WTC11 (cell line): ENCODE data around the gene IDH3A. TPM values are rescaled to one million over a fixed set of nuclear protein-coding genes. Genes with fewer than 3 reads are reported as not detected.

Source experiments
- ATAC-seq: fragments of 200-7000 bp; cut with Tn5 transposase; 2 replicates; pipeline ENCODE4 v1.10.0; 2021; ENCODE audit warnings: mild to moderate bottlenecking, moderate library complexity
- CTCF ChIA-PET: fragments of 300-600 bp; sonication (Branson Sonifier 250); formaldehyde crosslinking; loops from one replicate; lab custom pipeline; 2021; ENCODE audit warnings: antibody characterized with exemption; lab: Charles Lee
- POLR2A ChIA-PET: fragments of 350-600 bp; sonication (Branson Sonifier 250); formaldehyde crosslinking; loops from one replicate; lab custom pipeline; 2021; ENCODE audit warnings: antibody characterized with exemption; lab: Charles Lee
- DNase-seq: peaks from one replicate; pipeline ENCODE4 v3.0.0; 2021; ENCODE audit warnings: low spot score
- H3K27ac Mint-ChIP-seq: 2 replicates; pipeline ENCODE4 v1.8.0; 2021; ENCODE audit warnings: mixed read lengths
- H3K27me3 Mint-ChIP-seq: 2 replicates; pipeline ENCODE4 v1.8.0; 2021; ENCODE audit warnings: low read depth, mild to moderate bottlenecking, moderate library complexity, mixed read lengths
- H3K36me3 Mint-ChIP-seq: 2 replicates; pipeline ENCODE4 v1.8.0; 2021; ENCODE audit warnings: mixed read lengths
- H3K4me1 Mint-ChIP-seq: 2 replicates; pipeline ENCODE4 v1.8.0; 2022; ENCODE audit warnings: mixed read lengths
- H3K4me3 Mint-ChIP-seq: 2 replicates; pipeline ENCODE4 v1.8.0; 2021; ENCODE audit warnings: mild to moderate bottlenecking, moderate library complexity, mixed read lengths
- H3K9me3 Mint-ChIP-seq: 2 replicates; pipeline ENCODE4 v1.8.0; 2021; ENCODE audit warnings: mixed read lengths
- AR ChIP-seq: fragments of 250-450 bp; sonication (Bioruptor Pico); IDR thresholded peaks from 2 replicates; pipeline ENCODE4 v1.9.0; 2021; ENCODE audit warnings: mild to moderate bottlenecking
- ATF2 ChIP-seq: sonication (generic); formaldehyde crosslinking; IDR thresholded peaks from 2 replicates; pipeline ENCODE4 v1.8.1; 2022; ENCODE audit warnings: low read depth, missing genetic modification reagents, borderline replicate concordance
- E2F1 ChIP-seq: sonication (generic); formaldehyde crosslinking; IDR thresholded peaks from 2 replicates; pipeline ENCODE4 v1.8.0; 2022; ENCODE audit warnings: mild to moderate bottlenecking, missing genetic modification reagents
- ERG ChIP-seq: fragments of 250-450 bp; sonication (Bioruptor Pico); IDR thresholded peaks from 2 replicates; pipeline ENCODE4 v1.8.0; 2021; ENCODE audit warnings: mild to moderate bottlenecking
- ESRRA ChIP-seq: sonication (generic); formaldehyde crosslinking; IDR thresholded peaks from 2 replicates; pipeline ENCODE4 v1.8.1; 2022; ENCODE audit warnings: mild to moderate bottlenecking, missing genetic modification reagents, borderline replicate concordance
- ETV6 ChIP-seq: sonication (generic); formaldehyde crosslinking; IDR thresholded peaks from 2 replicates; pipeline ENCODE4 v1.8.1; 2022; ENCODE audit warnings: mild to moderate bottlenecking, missing genetic modification reagents
- FOXK1 ChIP-seq: sonication (generic); formaldehyde crosslinking; IDR thresholded peaks from 2 replicates; pipeline ENCODE4 v1.8.0; 2022; ENCODE audit warnings: mild to moderate bottlenecking, moderate library complexity, missing genetic modification reagents
- GABPB1 ChIP-seq: sonication (generic); formaldehyde crosslinking; IDR thresholded peaks from 2 replicates; pipeline ENCODE4 v1.8.1; 2023; ENCODE audit warnings: mild to moderate bottlenecking, missing genetic modification reagents
- IRF1 ChIP-seq: sonication (generic); formaldehyde crosslinking; IDR thresholded peaks from 2 replicates; pipeline ENCODE4 v1.8.0; 2023; ENCODE audit warnings: missing genetic modification reagents
- NFYB ChIP-seq: sonication (generic); formaldehyde crosslinking; conservative IDR thresholded peaks from 2 replicates; pipeline ENCODE4 v1.8.0; 2022; ENCODE audit warnings: low read depth, missing genetic modification reagents
- PRRX2 ChIP-seq: fragments of 250-450 bp; sonication (Bioruptor Pico); IDR thresholded peaks from 2 replicates; pipeline ENCODE4 v1.8.0; 2021; ENCODE audit warnings: mild to moderate bottlenecking
- RORB ChIP-seq: fragments of 250-450 bp; sonication (Bioruptor Pico); IDR thresholded peaks from 2 replicates; pipeline ENCODE4 v1.9.0; 2021; ENCODE audit warnings: mild to moderate bottlenecking
- SOX15 ChIP-seq: fragments of 250-450 bp; sonication (Bioruptor Pico); IDR thresholded peaks from 2 replicates; pipeline ENCODE4 v1.9.0; 2021; ENCODE audit warnings: mild to moderate bottlenecking
- TEAD1 ChIP-seq: sonication (generic); formaldehyde crosslinking; IDR thresholded peaks from 2 replicates; pipeline ENCODE4 v1.8.0; 2022; ENCODE audit warnings: mild to moderate bottlenecking, missing genetic modification reagents
- USF2 ChIP-seq: sonication (generic); formaldehyde crosslinking; IDR thresholded peaks from 2 replicates; pipeline ENCODE4 v1.8.1; 2023; ENCODE audit warnings: mild to moderate bottlenecking, missing genetic modification reagents, moderate library complexity
- ZMAT4 ChIP-seq: fragments of 250-450 bp; sonication (Bioruptor Pico); IDR thresholded peaks from 2 replicates; pipeline ENCODE4 v1.9.0; 2021; ENCODE audit warnings: mild to moderate bottlenecking
- ZNF232 ChIP-seq: sonication (generic); formaldehyde crosslinking; IDR thresholded peaks from 2 replicates; pipeline ENCODE4 v1.8.0; 2022; ENCODE audit warnings: mild to moderate bottlenecking, missing genetic modification reagents
- ZNF317 ChIP-seq: sonication (generic); formaldehyde crosslinking; IDR thresholded peaks from 2 replicates; pipeline ENCODE4 v1.8.1; 2023; ENCODE audit warnings: low read depth, mild to moderate bottlenecking, moderate library complexity, missing genetic modification reagents, borderline replicate concordance
- ZNF512 ChIP-seq: sonication (generic); formaldehyde crosslinking; IDR thresholded peaks from 2 replicates; pipeline ENCODE4 v1.8.1; 2022; ENCODE audit warnings: missing genetic modification reagents, borderline replicate concordance
- total RNA-seq: library from RNA; stranded (reverse); gene quantifications from 3 replicates; pipeline ENCODE4 v1.2.3, GENCODE V29; 2021

Gene IDH3A
- total RNA-seq, 1 experiment from 2014 or later, result 56.6 TPM

GRCh38 chr15:78102741-78103140 lies 46.4 kb upstream of the IDH3A start (continued):
- no peak for TF ChIP-seq ERG (CRISPR knock-in tag)
- TF ChIP-seq ESRRA (CRISPR knock-in tag), result no peak
- no peak for TF ChIP-seq ETV6
- no peak for TF ChIP-seq ATF2 (CRISPR knock-in tag)
- TF ChIP-seq GABPB1, result no peak
- TF ChIP-seq NFYB (CRISPR knock-in tag), result no peak
- TF ChIP-seq TEAD1 (CRISPR knock-in tag), result no peak
- no peak for TF ChIP-seq E2F1 (CRISPR knock-in tag)
- TF ChIP-seq ZNF512 (CRISPR knock-in tag), result no peak
- TF ChIP-seq USF2, result no peak
- TF ChIP-seq SOX15 (CRISPR knock-in tag), result no peak
- TF ChIP-seq IRF1, result no peak
- TF ChIP-seq ZMAT4, result no peak
- no peak for TF ChIP-seq RORB (CRISPR knock-in tag)
- TF ChIP-seq, all 79 proteins: peak for 0

- no peak for TF ChIP-seq AR (CRISPR knock-in tag)
- TF ChIP-seq ZNF232, result no peak
- no peak for TF ChIP-seq ERG (CRISPR knock-in tag)
- no peak for TF ChIP-seq FOXK1 (CRISPR knock-in tag)
- no peak for TF ChIP-seq ETV6
- TF ChIP-seq PRRX2 (CRISPR knock-in tag), result no peak
- no peak for TF ChIP-seq SOX15 (CRISPR knock-in tag)
- no peak for TF ChIP-seq ZNF317 (CRISPR knock-in tag)
- Mint-ChIP-seq H3K27ac (no peak overlapping the region), H3K4me3 (no peak overlapping the region), H3K9me3 (no peaks in the 10 kb centered on the region), H3K27me3 (no peaks in the 10 kb centered on the region; the same call in 1 of the 2 replicates), H3K36me3 (peaks cover 9% of the 10 kb centered on the region; the same call in 1 of the 2 replicates), H3K4me1 (no peaks in the 10 kb centered on the region; the same call in 1 of the 2 replicates)
- ATAC-seq, result no peak
- ChIA-PET POLR2A (no interaction called here), CTCF (interaction anchor here (1.0 to 1.4 kb wide), 2 partner anchors 103 to 144 kb away, joined by 3 to 4 read pairs; no protein-coding TSS in a partner anchor)
- DNase-seq, result no peak
Observed at GRCh38 chr15:78103406-78104118, 45.6 kb upstream of the IDH3A start.
